DMS153 treated with DMSO at 0.1 percent for 48 hours (cell line): ENCODE results near the gene NBPF4.
"Not testable (repeated sequence)": the region's sequence is repeated elsewhere in the genome, so short reads cannot be mapped to it uniquely, and the experiment has no call there.

ENCODE experiments used
- DNase-seq: peaks from one replicate; lab custom pipeline; 2025; ENCODE audit not compliant: unreplicated experiment; lab: John Stamatoyannopoulos, UW

Gene NBPF4

GRCh38 chr1:108243976-108244375 lies at the start of gene NBPF4:
Gene NBPF4, minus strand, starts transcription at chr1:108244076. Its CDS starts 315 bp downstream, at chr1:108243761.
- not testable (repeated sequence) for DNase-seq

GRCh38 chr1:108282528-108283257 lies 38.8 kb upstream of the NBPF4 start:
- not testable (repeated sequence) for DNase-seq

GRCh38 chr1:108272485-108273327 lies 28.8 kb upstream of the NBPF4 start:
- DNase-seq = not testable (repeated sequence)

- not testable (repeated sequence) for DNase-seq
Observed at GRCh38 chr1:108267097-108267496, 23.2 kb upstream of the NBPF4 start.

GRCh38 chr1:108261967-108262366 lies 18.1 kb upstream of the NBPF4 start:
- DNase-seq = not testable (repeated sequence)

GRCh38 chr1:108261519-108261918 lies 17.6 kb upstream of the NBPF4 start:
- DNase-seq = not testable (repeated sequence)

GRCh38 chr1:108260578-108261259 lies 16.8 kb upstream of the NBPF4 start:
- DNase-seq = not testable (repeated sequence)

- not testable (repeated sequence) for DNase-seq
Observed at GRCh38 chr1:108255426-108255825, 11.6 kb upstream of the NBPF4 start.

GRCh38 chr1:108239426-108239825 lies 4.5 kb downstream of the NBPF4 start:
- DNase-seq = not testable (repeated sequence)

GRCh38 chr1:108235308-108235707 lies 8.6 kb downstream of the NBPF4 start:
- DNase-seq = not testable (repeated sequence)

- DNase-seq = not testable (repeated sequence)
Observed at GRCh38 chr1:108232183-108232582, 11.7 kb downstream of the NBPF4 start.

- not testable (repeated sequence) for DNase-seq
Observed at GRCh38 chr1:108229976-108230375, 13.9 kb downstream of the NBPF4 start.

GRCh38 chr1:108227772-108228171 lies 16.1 kb downstream of the NBPF4 start:
- DNase-seq = not testable (repeated sequence)

GRCh38 chr1:108226855-108227254 lies 17.0 kb downstream of the NBPF4 start:
- not testable (repeated sequence) for DNase-seq

- DNase-seq = not testable (repeated sequence)
Observed at GRCh38 chr1:108223226-108223625, 20.6 kb downstream of the NBPF4 start.

- not testable (repeated sequence) for DNase-seq
Observed at GRCh38 chr1:108217515-108218174, 26.2 kb downstream of the NBPF4 start.

- not testable (repeated sequence) for DNase-seq
Observed at GRCh38 chr1:108217007-108217406, 26.9 kb downstream of the NBPF4 start.

GRCh38 chr1:108216028-108216890 lies 27.6 kb downstream of the NBPF4 start:
- not testable (repeated sequence) for DNase-seq

GRCh38 chr1:108214641-108215465 lies 29.0 kb downstream of the NBPF4 start:
- peak; percentile 9 for DNase-seq
